GM12891 (cell line): ENCODE measurements around the gene CYP4F12.

Experiments
- POLR2A ChIP-seq: IDR thresholded peaks from 2 replicates; pipeline ENCODE4 v1.6.1; 2011; ENCODE audit warnings: low read depth, low read length, control low read depth
- POLR2AphosphoS5 ChIP-seq: IDR thresholded peaks from 2 replicates; pipeline ENCODE4 v1.6.1; 2011; ENCODE audit warnings: low read depth, low read length, control low read depth
- SPI1 ChIP-seq: IDR thresholded peaks from 2 replicates; pipeline ENCODE4 v1.6.1; 2011; ENCODE audit warnings: low read depth, low read length, control low read depth
- TAF1 ChIP-seq: IDR thresholded peaks from 2 replicates; pipeline ENCODE4 v1.6.1; 2011; ENCODE audit warnings: low read depth, low read length, control low read depth

- no peak for TF ChIP-seq POLR2A
- no peak for TF ChIP-seq POLR2AphosphoS5
- no peak for TF ChIP-seq SPI1
- TF ChIP-seq TAF1: no peak
Observed at GRCh38 chr19:15740785-15741184, 67.9 kb downstream of the CYP4F12 start.
